Stimulated activated CD8-positive, alpha-beta memory T cell treated with anti-CD3 and anti-CD28 coated beads, Interleukin-12 subunit alpha, Interleukin-12 subunit beta, amount 100 ng/mL, for 1 hour (primary cell): Measurements from ENCODE around the gene SAMD11.
"Not testable (repeated sequence)": the region's sequence is repeated elsewhere in the genome, so short reads cannot be mapped to it uniquely, and the experiment has no call there.

ENCODE experiments used
- DNase-seq: peaks from one replicate; pipeline ENCODE4 v3.0.0-alpha.2; 2020; ENCODE audit warnings: low read depth

Gene SAMD11

GRCh38 chr1:945688-946556 lies 22.2 kb downstream of the SAMD11 start:
- DNase-seq = no peak

- not testable (repeated sequence) for DNase-seq
Observed at GRCh38 chr1:946811-947210, 23.1 kb downstream of the SAMD11 start.

- DNase-seq = no peak
Observed at GRCh38 chr1:947958-948357, 24.2 kb downstream of the SAMD11 start.

- DNase-seq = no peak
Observed at GRCh38 chr1:950268-950667, 26.5 kb downstream of the SAMD11 start.

GRCh38 chr1:950881-951280 lies 27.2 kb downstream of the SAMD11 start:
- no peak for DNase-seq

GRCh38 chr1:951364-951763 lies 27.6 kb downstream of the SAMD11 start:
- no peak for DNase-seq

GRCh38 chr1:952201-952600 lies 28.5 kb downstream of the SAMD11 start:
- DNase-seq = no peak

- no peak for DNase-seq
Observed at GRCh38 chr1:952603-953002, 28.9 kb downstream of the SAMD11 start.

- no peak for DNase-seq
Observed at GRCh38 chr1:953524-954320, 30.0 kb downstream of the SAMD11 start.

- no peak for DNase-seq
Observed at GRCh38 chr1:954927-955326, 31.2 kb downstream of the SAMD11 start.

- no peak for DNase-seq
Observed at GRCh38 chr1:955474-955873, 31.8 kb downstream of the SAMD11 start.

- no peak for DNase-seq
Observed at GRCh38 chr1:956636-957035, 32.9 kb downstream of the SAMD11 start.

- peak; percentile 94 for DNase-seq
Observed at GRCh38 chr1:958823-959730, 35.4 kb downstream of the SAMD11 start, which contains the start of gene NOC2L. NOC2L (minus strand) TSS chr1:959256; CDS start chr1:959240, 16 bp downstream.

GRCh38 chr1:959731-960362 lies 36.1 kb downstream of the SAMD11 start:
- no peak for DNase-seq

- peak; percentile 57 for DNase-seq
Observed at GRCh38 chr1:960363-961131, 36.8 kb downstream of the SAMD11 start, which contains the start of gene KLHL17. KLHL17 (plus strand) TSS chr1:960584; CDS start chr1:960694, 110 bp downstream.

GRCh38 chr1:961132-961669 lies 37.5 kb downstream of the SAMD11 start:
- no peak for DNase-seq

- no peak for DNase-seq
Observed at GRCh38 chr1:962381-963300, 38.9 kb downstream of the SAMD11 start.

- no peak for DNase-seq
Observed at GRCh38 chr1:963301-963651, 39.6 kb downstream of the SAMD11 start.
